Choroid plexus epithelial cell (primary cell): ENCODE data around the gene KCTD8.

Experiments
- DNase-seq: peaks from one replicate; pipeline ENCODE4 v3.0.0-alpha.2; 2010; ENCODE audit warnings: low read depth
- H3K4me3 ChIP-seq: 2 replicates; pipeline ENCODE4 v1.5.1; 2011; ENCODE audit warnings: low read depth, mild to moderate bottlenecking, control low read depth, low read length, moderate library complexity
- CTCF ChIP-seq: conservative IDR thresholded peaks from 2 replicates; pipeline ENCODE4 v1.5.1; 2011; ENCODE audit warnings: low read depth, mild to moderate bottlenecking, control low read depth, inconsistent platforms, low read length, moderate library complexity

KCTD8 gene

GRCh38 chr4:44150091-44150576 is 298.5 kb downstream of the KCTD8 start:
- H3K4me3 ChIP-seq: no peak overlapping the region
- DNase-seq: peak; percentile 28
- no peak for TF ChIP-seq CTCF

- no peak for TF ChIP-seq CTCF
- no peak overlapping the region for H3K4me3 ChIP-seq
- DNase-seq: no peak
Observed at GRCh38 chr4:44149282-44149681, 299.3 kb downstream of the KCTD8 start.

DNA sequence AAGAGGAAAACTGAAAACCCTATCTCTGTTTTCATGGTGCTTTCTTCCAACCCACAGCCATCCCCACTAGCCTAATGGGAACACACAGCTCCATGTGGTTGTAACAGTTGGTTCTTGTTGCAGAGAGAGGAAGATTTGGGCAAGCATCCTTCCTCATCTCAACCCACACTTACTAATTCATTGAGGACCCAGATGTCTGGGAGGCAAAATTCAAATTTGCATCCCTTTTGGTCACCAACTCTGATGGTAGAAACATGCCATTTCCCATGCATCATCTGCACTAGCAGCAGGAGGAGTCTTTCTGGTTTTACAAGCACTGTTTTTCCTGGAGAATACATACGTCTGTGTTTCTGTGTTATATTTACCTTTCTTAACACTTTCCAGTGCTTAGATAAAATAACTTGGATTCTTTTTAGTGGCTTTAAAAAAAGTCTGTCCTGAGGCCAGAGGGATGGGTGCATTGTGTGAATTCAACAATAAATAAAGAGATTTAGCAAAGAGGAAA is 301.0 kb downstream of the KCTD8 start:
- no peak for DNase-seq
- TF ChIP-seq CTCF: no peak
- no peak overlapping the region for H3K4me3 ChIP-seq

DNA sequence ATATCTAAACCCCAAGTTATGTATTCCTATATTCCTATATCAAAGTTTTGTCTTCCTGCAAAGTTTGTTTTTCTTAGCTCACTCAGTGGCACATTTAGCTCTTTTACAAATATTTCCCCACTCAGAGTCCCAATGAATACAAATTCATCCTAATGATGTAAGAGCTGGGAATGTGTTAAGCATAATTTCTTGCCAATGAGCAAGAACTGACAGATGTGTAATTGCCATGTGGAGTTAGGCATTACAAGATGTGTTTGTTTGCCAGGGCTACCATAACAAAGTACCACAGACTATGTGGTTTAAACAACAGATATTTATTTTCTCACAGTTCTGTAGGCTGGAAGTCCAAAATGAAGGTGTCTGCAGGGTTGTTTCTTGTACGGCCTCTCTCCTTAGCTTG is 302.1 kb downstream of the KCTD8 start:
- no peak for TF ChIP-seq CTCF
- no peak for DNase-seq
- H3K4me3 ChIP-seq: no peak overlapping the region

- H3K4me3 ChIP-seq: no peak overlapping the region
- TF ChIP-seq CTCF: no peak
- DNase-seq: peak; percentile 8
Observed at GRCh38 chr4:44145868-44146267, 302.7 kb downstream of the KCTD8 start.

DNA sequence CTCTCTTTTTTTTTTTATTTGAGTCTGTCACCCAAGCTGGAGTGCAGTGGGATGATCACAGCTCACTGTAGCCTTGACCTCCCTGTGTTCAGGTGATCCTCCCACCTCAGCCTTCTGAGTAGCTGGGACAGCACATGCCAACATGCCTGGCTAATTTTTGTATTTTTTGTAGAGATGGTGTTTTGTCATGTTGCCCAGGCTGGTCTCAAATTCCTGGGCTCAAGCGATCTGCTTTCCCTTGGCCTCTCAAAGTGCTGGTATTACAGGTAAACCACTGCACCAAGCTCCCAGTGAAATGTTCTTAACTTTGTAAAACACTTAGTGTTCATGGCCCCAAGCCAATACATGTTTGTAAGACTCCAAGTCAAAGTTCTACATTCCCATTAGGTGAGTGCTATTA is 316.1 kb downstream of the KCTD8 start:
- no peak for TF ChIP-seq CTCF
- H3K4me3 ChIP-seq: no peak overlapping the region
- DNase-seq: no peak
